GM12878 (cell line): ENCODE measurements around the gene LALBA. TPM values are rescaled to one million over a fixed set of nuclear protein-coding genes. Genes with fewer than 3 reads are reported as not detected.

Experiments used
- ATAC-seq: fragments of 200-7000 bp; cut with Tn5 transposase; 3 replicates; pipeline ENCODE4 v1.9.1; 2020; ENCODE audit warnings: mild to moderate bottlenecking, moderate library complexity
- BruUV-seq: library from RNA; stranded (reverse); fragments of 400-500 nt; replicated peaks from 2 replicates; lab custom pipeline; 2021; lab: Mats Ljungman, UMichigan
- CTCF ChIA-PET: fragments of 300-600 bp; sonication (Branson Sonifier 250); formaldehyde crosslinking; extraction: SDS; loops from one replicate; lab custom pipeline; 2021; ENCODE audit warnings: inconsistent platforms; lab: Yijun Ruan, JAX
- POLR2A ChIA-PET: fragments of 350-600 bp; formaldehyde crosslinking; extraction: SDS; loops from one replicate; lab custom pipeline; 2021; ENCODE audit warnings: inconsistent platforms; lab: Charles Lee
- RAD21 ChIA-PET: fragments of 300-600 bp; sonication (Branson Sonifier 250); formaldehyde crosslinking; loops from one replicate; lab custom pipeline; 2023; ENCODE audit warnings: antibody characterized with exemption; ENCODE audit not compliant: unreplicated experiment; lab: Charles Lee
- SMC1A ChIA-PET: fragments of 300-600 bp; sonication (Branson Sonifier 250); formaldehyde crosslinking; loops from one replicate; lab custom pipeline; 2023; ENCODE audit not compliant: unreplicated experiment, uncharacterized antibody; lab: Charles Lee
- DNase-seq: peaks from one replicate; pipeline ENCODE4 v3.0.0-alpha.2; 2011; ENCODE audit warnings: low read depth, low spot score
- FAIRE-seq: peaks from 3 replicates; lab custom pipeline; 2011; peaks lifted over from hg19 to GRCh38; lab: Jason Lieb, UNC
- H2AFZ ChIP-seq: 2 replicates; pipeline ENCODE4 v1.6.0; 2011; ENCODE audit warnings: low read depth, low read length, control low read depth; ENCODE audit not compliant: control insufficient read depth
- H3K27ac ChIP-seq: 2 replicates; pipeline ENCODE4 v1.5.1; 2011; ENCODE audit warnings: control low read depth; ENCODE audit not compliant: control insufficient read depth, insufficient read depth
- H3K27me3 ChIP-seq, 2 experiments: replicated peaks in 1 of 2; 2 replicates each; pipeline versions ENCODE4 v1.6.0 to v1.6.1; 2011; ENCODE audit warnings: low read length in 1 of 2; ENCODE audit not compliant: control insufficient read depth in 2 of 2, insufficient read depth in 2 of 2
- H3K36me3 ChIP-seq, 2 experiments: 2 replicates each; pipeline ENCODE4 v1.5.1; 2011; ENCODE audit warnings: low read length in 1 of 2; ENCODE audit not compliant: control insufficient read depth in 2 of 2, insufficient read depth in 2 of 2
- H3K4me1 ChIP-seq: 2 replicates; pipeline ENCODE4 v1.6.1; 2011; ENCODE audit warnings: mild to moderate bottlenecking, low read length, moderate library complexity, mixed read lengths; ENCODE audit not compliant: control insufficient read depth, insufficient read depth
- H3K4me2 ChIP-seq: 2 replicates; pipeline ENCODE4 v1.6.0; 2011; ENCODE audit warnings: control low read depth; ENCODE audit not compliant: control insufficient read depth, insufficient read depth
- H3K4me3 ChIP-seq: fragments of 200-600 bp; sonication (generic); 2 replicates; pipeline ENCODE4 v1.5.1; 2016
- H3K79me2 ChIP-seq: 2 replicates; pipeline ENCODE4 v1.6.0; 2011; ENCODE audit warnings: low read length; ENCODE audit not compliant: control insufficient read depth, insufficient read depth
- H3K9ac ChIP-seq: 2 replicates; pipeline ENCODE4 v1.8.0; 2011; ENCODE audit warnings: low read length, control low read depth, mixed read lengths; ENCODE audit not compliant: control insufficient read depth, insufficient read depth
- H3K9me3 ChIP-seq: replicated peaks from 3 replicates; pipeline ENCODE4 v1.5.1; 2011; ENCODE audit warnings: mild to moderate bottlenecking, low read length; ENCODE audit not compliant: control insufficient read depth, insufficient read depth
- H4K20me1 ChIP-seq: 2 replicates; pipeline ENCODE4 v1.6.0; 2011; ENCODE audit not compliant: control insufficient read depth, insufficient read depth
- ASH2L ChIP-seq: fragments of 300-600, 200-600 bp; sonication (generic); IDR thresholded peaks from 2 replicates; pipeline ENCODE4 v1.6.1; 2017; ENCODE audit warnings: low read depth, mild to moderate bottlenecking, borderline replicate concordance
- BCL11A ChIP-seq: IDR thresholded peaks from 2 replicates; pipeline ENCODE4 v1.6.1; 2011; ENCODE audit warnings: low read depth, low read length
- FOS ChIP-seq: IDR thresholded peaks from 3 replicates; pipeline ENCODE4 v1.6.1; 2011; ENCODE audit warnings: borderline replicate concordance; ENCODE audit not compliant: insufficient read length; ENCODE audit errors: extremely low read depth
- FOXK2 ChIP-seq: fragments of 450-650 bp; IDR thresholded peaks from 2 replicates; pipeline ENCODE4 v1.6.1; 2017; ENCODE audit warnings: mild to moderate bottlenecking, moderate library complexity
- IKZF2 ChIP-seq, 2 experiments: fragments of 450-650 bp; IDR thresholded peaks; 2 replicates each; pipeline ENCODE4 v1.6.1; 2017; ENCODE audit warnings: mild to moderate bottlenecking in 2 of 2, moderate library complexity in 2 of 2
- MTA3 ChIP-seq: IDR thresholded peaks from 2 replicates; pipeline ENCODE4 v1.6.1; 2012; ENCODE audit warnings: low read length, inconsistent platforms, borderline replicate concordance
- RFX5 ChIP-seq: IDR thresholded peaks from 2 replicates; pipeline ENCODE4 v1.6.1; 2011; ENCODE audit warnings: low read depth, low read length, improper control_type of control experiment
- SREBF2 ChIP-seq: IDR thresholded peaks from 2 replicates; pipeline ENCODE4 v1.6.1; 2012; ENCODE audit warnings: mild to moderate bottlenecking, low read length
- SRF ChIP-seq, 2 experiments: IDR thresholded peaks; 2 replicates each; pipeline ENCODE4 v1.6.1; 2011; ENCODE audit warnings: low read depth in 2 of 2, low read length in 2 of 2, mild to moderate bottlenecking in 1 of 2, moderate library complexity in 1 of 2
- YBX1 ChIP-seq: fragments of 450-650 bp; IDR thresholded peaks from 2 replicates; pipeline ENCODE4 v1.6.1; 2016; ENCODE audit warnings: antibody characterized with exemption
- ZSCAN29 ChIP-seq: fragments of 450-650 bp; IDR thresholded peaks from 2 replicates; pipeline ENCODE4 v1.6.1; 2017; ENCODE audit warnings: mild to moderate bottlenecking, moderate library complexity
- WGBS: methylation state at CpG from one replicate; pipeline ENCODE4 v1.1.6; 2016; ENCODE audit warnings: low lambda C conversion rate; ENCODE audit not compliant: insufficient replicate concordance, insufficient coverage; ENCODE audit errors: missing lambda C conversion rate; 5-methylcytosine and 5-hydroxymethylcytosine counted together
- in situ Hi-C: fragments of 300-500 bp; cut with MboI; formaldehyde crosslinking; loops from 9 replicates; pipeline ENCODE4 v1.14.3; 2018; ENCODE audit warnings: mixed read lengths
- intact Hi-C: fragments of 100-400 bp; cut with micrococcal nuclease; formaldehyde crosslinking; loops from one replicate; pipeline ENCODE4 v1.14.2; 2022; ENCODE audit not compliant: unreplicated experiment
- polyA plus RNA-seq, 11 experiments: library from polyadenylated mRNA; depleted of rRNA in 4 of 11; unstranded in 6 of 11; stranded (reverse) in 5 of 11; fragments of >200 nt; fragmentation: Nextera tagmentation in 4 of 11; fragmentation: Illumina TruSeq in 1 of 11; extraction: Ambion mirVana in 4 of 11; extraction: Trizol in 1 of 11; gene quantifications; 1 replicate in 1 of 11; 2 replicates in 10 of 11; pipeline versions ENCODE4 v1.2.1 to v1.2.3, GENCODE V29; 2011 to 2016; ENCODE audit warnings: inconsistent platforms in 2 of 11, missing spikeins in 2 of 11, low read depth in 1 of 11
- total RNA-seq, 4 experiments: library from RNA; depleted of rRNA in 3 of 4; stranded (reverse); fragments of >200 nt in 3 of 4; fragmentation: Illumina TruSeq in 1 of 4; extraction: Trizol in 1 of 4; gene quantifications; 2 replicates each; pipeline versions ENCODE4 v1.2.1 to v1.2.3, GENCODE V29; 2013 to 2021
- TF ChIP-seq, protein P1 (sequence below): fragments of 450-650 bp; IDR thresholded peaks from 2 replicates; pipeline ENCODE4 v1.6.1; 2016; ENCODE audit warnings: mild to moderate bottlenecking, moderate library complexity, borderline replicate concordance
- TF ChIP-seq, protein P2 (sequence below): IDR thresholded peaks from 2 replicates; pipeline ENCODE4 v1.6.1; 2012; ENCODE audit warnings: low read depth, low read length, improper control_type of control experiment
- TF ChIP-seq, protein P3 (sequence below): fragments of 450-650 bp; formaldehyde crosslinking; IDR thresholded peaks from 2 replicates; pipeline ENCODE4 v1.5.0; 2022; ENCODE audit warnings: mild to moderate bottlenecking, missing genetic modification characterization
- TF ChIP-seq, protein P4 (sequence below): fragments of 450-650 bp; IDR thresholded peaks from 2 replicates; pipeline ENCODE4 v1.6.1; 2018; ENCODE audit warnings: borderline replicate concordance, mild to moderate bottlenecking; ENCODE audit not compliant: partially characterized antibody

Gene LALBA
- total and polyA plus RNA-seq, 10 of the 15 experiments (the other 5 are each of a cell fraction or from before 2014, with no cell fraction given): not detected

DNA sequence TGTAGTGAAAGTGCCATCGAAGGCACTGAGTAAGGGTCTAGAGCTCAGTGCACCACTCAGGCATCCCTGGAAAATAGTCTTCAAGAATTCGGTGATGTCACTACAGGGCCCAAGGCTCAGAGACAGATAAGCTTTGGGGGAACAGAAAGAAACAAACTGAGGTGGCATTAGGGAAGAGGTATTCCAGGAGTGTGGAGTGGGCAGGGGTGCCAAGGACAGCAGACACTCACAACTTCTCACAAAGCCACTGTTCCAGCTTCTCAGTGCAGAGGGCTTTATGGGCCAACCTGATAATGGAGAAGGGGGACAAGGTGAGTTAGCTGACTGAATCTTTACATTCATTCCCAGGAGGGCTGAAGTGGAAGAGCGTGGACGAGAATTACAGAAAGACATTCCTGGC is 2.1 kb downstream of the LALBA start:
- ATAC-seq (no peak), DNase-seq (no peak), FAIRE-seq (no peak)
- H4K20me1 ChIP-seq: no peaks in the 10 kb centered on the region
- in situ Hi-C loops: no loop called here
- SMC1A ChIA-PET: no interaction called here
- no peaks in the 10 kb centered on the region for H3K79me2 ChIP-seq
- H3K4me2 ChIP-seq: no peak overlapping the region
- WGBS: 39% methylated on average over 4 of the region's 4 CpGs
- POLR2A ChIA-PET: no interaction called here
- H3K9me3 ChIP-seq: no peaks in the 10 kb centered on the region
- intact Hi-C loops: no loop called here
- H3K4me3 ChIP-seq: no peak overlapping the region
- H3K36me3 ChIP-seq: no peaks in the 10 kb centered on the region
- no peak overlapping the region for H3K27ac ChIP-seq
- H3K4me1 ChIP-seq: no peaks in the 10 kb centered on the region
- no peak overlapping the region for H3K9ac ChIP-seq
- no peaks in the 10 kb centered on the region for H3K27me3 ChIP-seq
- TF ChIP-seq, protein P1, sequence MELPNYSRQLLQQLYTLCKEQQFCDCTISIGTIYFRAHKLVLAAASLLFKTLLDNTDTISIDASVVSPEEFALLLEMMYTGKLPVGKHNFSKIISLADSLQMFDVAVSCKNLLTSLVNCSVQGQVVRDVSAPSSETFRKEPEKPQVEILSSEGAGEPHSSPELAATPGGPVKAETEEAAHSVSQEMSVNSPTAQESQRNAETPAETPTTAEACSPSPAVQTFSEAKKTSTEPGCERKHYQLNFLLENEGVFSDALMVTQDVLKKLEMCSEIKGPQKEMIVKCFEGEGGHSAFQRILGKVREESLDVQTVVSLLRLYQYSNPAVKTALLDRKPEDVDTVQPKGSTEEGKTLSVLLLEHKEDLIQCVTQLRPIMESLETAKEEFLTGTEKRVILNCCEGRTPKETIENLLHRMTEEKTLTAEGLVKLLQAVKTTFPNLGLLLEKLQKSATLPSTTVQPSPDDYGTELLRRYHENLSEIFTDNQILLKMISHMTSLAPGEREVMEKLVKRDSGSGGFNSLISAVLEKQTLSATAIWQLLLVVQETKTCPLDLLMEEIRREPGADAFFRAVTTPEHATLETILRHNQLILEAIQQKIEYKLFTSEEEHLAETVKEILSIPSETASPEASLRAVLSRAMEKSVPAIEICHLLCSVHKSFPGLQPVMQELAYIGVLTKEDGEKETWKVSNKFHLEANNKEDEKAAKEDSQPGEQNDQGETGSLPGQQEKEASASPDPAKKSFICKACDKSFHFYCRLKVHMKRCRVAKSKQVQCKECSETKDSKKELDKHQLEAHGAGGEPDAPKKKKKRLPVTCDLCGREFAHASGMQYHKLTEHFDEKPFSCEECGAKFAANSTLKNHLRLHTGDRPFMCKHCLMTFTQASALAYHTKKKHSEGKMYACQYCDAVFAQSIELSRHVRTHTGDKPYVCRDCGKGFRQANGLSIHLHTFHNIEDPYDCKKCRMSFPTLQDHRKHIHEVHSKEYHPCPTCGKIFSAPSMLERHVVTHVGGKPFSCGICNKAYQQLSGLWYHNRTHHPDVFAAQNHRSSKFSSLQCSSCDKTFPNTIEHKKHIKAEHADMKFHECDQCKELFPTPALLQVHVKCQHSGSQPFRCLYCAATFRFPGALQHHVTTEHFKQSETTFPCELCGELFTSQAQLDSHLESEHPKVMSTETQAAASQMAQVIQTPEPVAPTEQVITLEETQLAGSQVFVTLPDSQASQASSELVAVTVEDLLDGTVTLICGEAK: no peak
- TF ChIP-seq FOXK2: no peak
- TF ChIP-seq FOS: no peak
- TF ChIP-seq, protein P2, sequence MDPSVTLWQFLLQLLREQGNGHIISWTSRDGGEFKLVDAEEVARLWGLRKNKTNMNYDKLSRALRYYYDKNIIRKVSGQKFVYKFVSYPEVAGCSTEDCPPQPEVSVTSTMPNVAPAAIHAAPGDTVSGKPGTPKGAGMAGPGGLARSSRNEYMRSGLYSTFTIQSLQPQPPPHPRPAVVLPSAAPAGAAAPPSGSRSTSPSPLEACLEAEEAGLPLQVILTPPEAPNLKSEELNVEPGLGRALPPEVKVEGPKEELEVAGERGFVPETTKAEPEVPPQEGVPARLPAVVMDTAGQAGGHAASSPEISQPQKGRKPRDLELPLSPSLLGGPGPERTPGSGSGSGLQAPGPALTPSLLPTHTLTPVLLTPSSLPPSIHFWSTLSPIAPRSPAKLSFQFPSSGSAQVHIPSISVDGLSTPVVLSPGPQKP: no peak
- no peak for TF ChIP-seq ZSCAN29
- TF ChIP-seq RFX5: no peak
- TF ChIP-seq, protein P3, sequence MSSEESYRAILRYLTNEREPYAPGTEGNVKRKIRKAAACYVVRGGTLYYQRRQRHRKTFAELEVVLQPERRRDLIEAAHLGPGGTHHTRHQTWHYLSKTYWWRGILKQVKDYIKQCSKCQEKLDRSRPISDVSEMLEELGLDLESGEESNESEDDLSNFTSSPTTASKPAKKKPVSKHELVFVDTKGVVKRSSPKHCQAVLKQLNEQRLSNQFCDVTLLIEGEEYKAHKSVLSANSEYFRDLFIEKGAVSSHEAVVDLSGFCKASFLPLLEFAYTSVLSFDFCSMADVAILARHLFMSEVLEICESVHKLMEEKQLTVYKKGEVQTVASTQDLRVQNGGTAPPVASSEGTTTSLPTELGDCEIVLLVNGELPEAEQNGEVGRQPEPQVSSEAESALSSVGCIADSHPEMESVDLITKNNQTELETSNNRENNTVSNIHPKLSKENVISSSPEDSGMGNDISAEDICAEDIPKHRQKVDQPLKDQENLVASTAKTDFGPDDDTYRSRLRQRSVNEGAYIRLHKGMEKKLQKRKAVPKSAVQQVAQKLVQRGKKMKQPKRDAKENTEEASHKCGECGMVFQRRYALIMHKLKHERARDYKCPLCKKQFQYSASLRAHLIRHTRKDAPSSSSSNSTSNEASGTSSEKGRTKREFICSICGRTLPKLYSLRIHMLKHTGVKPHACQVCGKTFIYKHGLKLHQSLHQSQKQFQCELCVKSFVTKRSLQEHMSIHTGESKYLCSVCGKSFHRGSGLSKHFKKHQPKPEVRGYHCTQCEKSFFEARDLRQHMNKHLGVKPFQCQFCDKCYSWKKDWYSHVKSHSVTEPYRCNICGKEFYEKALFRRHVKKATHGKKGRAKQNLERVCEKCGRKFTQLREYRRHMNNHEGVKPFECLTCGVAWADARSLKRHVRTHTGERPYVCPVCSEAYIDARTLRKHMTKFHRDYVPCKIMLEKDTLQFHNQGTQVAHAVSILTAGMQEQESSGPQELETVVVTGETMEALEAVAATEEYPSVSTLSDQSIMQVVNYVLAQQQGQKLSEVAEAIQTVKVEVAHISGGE (CRISPR knock-in tag): no peak
- TF ChIP-seq IKZF2 (IDR thresholded peaks at IDR 0.05): no peak
- TF ChIP-seq, protein P4, sequence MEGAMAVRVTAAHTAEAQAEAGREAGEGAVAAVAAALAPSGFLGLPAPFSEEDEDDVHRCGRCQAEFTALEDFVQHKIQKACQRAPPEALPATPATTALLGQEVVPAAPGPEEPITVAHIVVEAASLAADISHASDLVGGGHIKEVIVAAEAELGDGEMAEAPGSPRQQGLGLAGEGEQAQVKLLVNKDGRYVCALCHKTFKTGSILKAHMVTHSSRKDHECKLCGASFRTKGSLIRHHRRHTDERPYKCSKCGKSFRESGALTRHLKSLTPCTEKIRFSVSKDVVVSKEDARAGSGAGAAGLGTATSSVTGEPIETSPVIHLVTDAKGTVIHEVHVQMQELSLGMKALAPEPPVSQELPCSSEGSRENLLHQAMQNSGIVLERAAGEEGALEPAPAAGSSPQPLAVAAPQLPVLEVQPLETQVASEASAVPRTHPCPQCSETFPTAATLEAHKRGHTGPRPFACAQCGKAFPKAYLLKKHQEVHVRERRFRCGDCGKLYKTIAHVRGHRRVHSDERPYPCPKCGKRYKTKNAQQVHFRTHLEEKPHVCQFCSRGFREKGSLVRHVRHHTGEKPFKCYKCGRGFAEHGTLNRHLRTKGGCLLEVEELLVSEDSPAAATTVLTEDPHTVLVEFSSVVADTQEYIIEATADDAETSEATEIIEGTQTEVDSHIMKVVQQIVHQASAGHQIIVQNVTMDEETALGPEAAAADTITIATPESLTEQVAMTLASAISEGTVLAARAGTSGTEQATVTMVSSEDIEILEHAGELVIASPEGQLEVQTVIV: no peak
- no peak for TF ChIP-seq BCL11A
- TF ChIP-seq MTA3: no peak
- TF ChIP-seq YBX1: no peak
- TF ChIP-seq SRF (IDR thresholded peaks at IDR 0.05; ENCODE audit: low read depth in 2 of 2, low read length in 2 of 2): no peak
- TF ChIP-seq ASH2L: no peak
- no peak for TF ChIP-seq SREBF2
- H2AFZ ChIP-seq: no peak overlapping the region
- no TSS peak for BruUV-seq
- RAD21 ChIA-PET: no interaction called here
- CTCF ChIA-PET: no interaction called here
